Liver (tissue), 9 donors: ENCODE measurements around the gene RPL13A. TPM values are rescaled to one million over a fixed set of nuclear protein-coding genes. Genes with fewer than 3 reads are reported as not detected.

Source experiments
- DNase-seq: peaks from one replicate; pipeline ENCODE4 v3.0.0-alpha.2; 2017; ENCODE audit warnings: low spot score
- H3K27ac ChIP-seq, 2 donors: one replicate each; pipeline ENCODE4 v1.7.0; 2013; ENCODE audit warnings: inconsistent platforms in 2 of 2, low read length in 2 of 2, control low read depth in 1 of 2, low read depth in 1 of 2, mild to moderate bottlenecking in 1 of 2
- H3K27me3 ChIP-seq, 4 donors: one replicate each; pipeline versions ENCODE4 v1.6.1 to v1.7.0; 2013; ENCODE audit warnings: low read length in 3 of 4, inconsistent platforms in 1 of 4, mild to moderate bottlenecking in 1 of 4, moderate library complexity in 1 of 4; ENCODE audit not compliant: control insufficient read depth in 4 of 4, insufficient read depth in 4 of 4
- H3K36me3 ChIP-seq, 4 donors: one replicate each; pipeline versions ENCODE4 v1.6.1 to v1.7.0; 2013; ENCODE audit warnings: low read length in 3 of 4, mild to moderate bottlenecking in 3 of 4, low read depth in 1 of 4, moderate library complexity in 1 of 4; ENCODE audit not compliant: control insufficient read depth in 4 of 4, insufficient read depth in 3 of 4
- H3K4me1 ChIP-seq, 4 donors: one replicate each; pipeline versions ENCODE4 v1.6.1 to v1.7.0; 2013; ENCODE audit warnings: low read length in 3 of 4, mild to moderate bottlenecking in 3 of 4, moderate library complexity in 1 of 4; ENCODE audit not compliant: control insufficient read depth in 4 of 4, insufficient read depth in 4 of 4
- H3K4me3 ChIP-seq, 3 donors: one replicate each; pipeline versions ENCODE4 v1.6.1 to v1.7.0; 2013; ENCODE audit warnings: low read length in 3 of 3, control low read depth in 1 of 3, low read depth in 1 of 3, mild to moderate bottlenecking in 1 of 3
- H3K9ac ChIP-seq, 2 donors: one replicate each; pipeline ENCODE4 v1.7.0; 2013; ENCODE audit warnings: low read length in 2 of 2, mild to moderate bottlenecking in 2 of 2, moderate library complexity in 2 of 2, control low read depth in 1 of 2, low read depth in 1 of 2
- H3K9me3 ChIP-seq, 4 donors: one replicate each; pipeline versions ENCODE4 v1.6.1 to v1.7.0; 2013; ENCODE audit warnings: low read length in 3 of 4; ENCODE audit not compliant: control insufficient read depth in 4 of 4
- ATF3 ChIP-seq: IDR thresholded peaks from 2 replicates; pipeline ENCODE4 v1.6.1; 2016; ENCODE audit warnings: antibody characterized with exemption
- EGR1 ChIP-seq, 2 donors: IDR thresholded peaks; 2 replicates each; pipeline ENCODE4 v1.6.1; 2016 to 2018; ENCODE audit warnings: antibody characterized with exemption in 2 of 2, low read depth in 2 of 2
- FOXA1 ChIP-seq: IDR thresholded peaks from 2 replicates; pipeline ENCODE4 v1.6.1; 2016; ENCODE audit warnings: antibody characterized with exemption
- FOXA2 ChIP-seq: IDR thresholded peaks from 2 replicates; pipeline ENCODE4 v1.6.1; 2016; ENCODE audit warnings: antibody characterized with exemption
- GABPA ChIP-seq, 2 donors: IDR thresholded peaks in 1 of 2; conservative IDR thresholded peaks in 1 of 2; 2 replicates each; pipeline ENCODE4 v1.6.1; 2016; ENCODE audit warnings: antibody characterized with exemption in 2 of 2, mild to moderate bottlenecking in 1 of 2, moderate library complexity in 1 of 2
- HNF4A ChIP-seq, 2 donors: conservative IDR thresholded peaks; 2 replicates each; pipeline ENCODE4 v1.6.1; 2016; ENCODE audit warnings: antibody characterized with exemption in 2 of 2, mild to moderate bottlenecking in 2 of 2
- HNF4G ChIP-seq: IDR thresholded peaks from 2 replicates; pipeline ENCODE4 v1.6.1; 2016; ENCODE audit warnings: antibody characterized with exemption
- JUND ChIP-seq, 2 donors: IDR thresholded peaks; 2 replicates each; pipeline ENCODE4 v1.6.1; 2016; ENCODE audit warnings: antibody characterized with exemption in 2 of 2
- NR2F2 ChIP-seq: IDR thresholded peaks from 2 replicates; pipeline ENCODE4 v1.6.1; 2016; ENCODE audit warnings: antibody characterized with exemption
- RAD21 ChIP-seq, 2 donors: IDR thresholded peaks; 2 replicates each; pipeline ENCODE4 v1.6.1; 2016; ENCODE audit warnings: antibody characterized with exemption in 2 of 2, mild to moderate bottlenecking in 2 of 2
- REST ChIP-seq: IDR thresholded peaks from 2 replicates; pipeline ENCODE4 v1.6.1; 2016; ENCODE audit warnings: antibody characterized with exemption, mild to moderate bottlenecking
- RXRA ChIP-seq, 2 donors: IDR thresholded peaks; 2 replicates each; pipeline ENCODE4 v1.6.1; 2017 to 2018; ENCODE audit warnings: antibody characterized with exemption in 2 of 2, mild to moderate bottlenecking in 1 of 2
- SP1 ChIP-seq: IDR thresholded peaks from 2 replicates; pipeline ENCODE4 v1.6.1; 2018; ENCODE audit warnings: antibody characterized with exemption, mild to moderate bottlenecking
- TAF1 ChIP-seq: conservative IDR thresholded peaks from 2 replicates; pipeline ENCODE4 v1.6.1; 2016; ENCODE audit warnings: antibody characterized with exemption, mild to moderate bottlenecking
- YY1 ChIP-seq: IDR thresholded peaks from 2 replicates; pipeline ENCODE4 v1.6.1; 2016; ENCODE audit warnings: antibody characterized with exemption, mild to moderate bottlenecking
- WGBS: extraction: QIAGEN DNeasy Blood & Tissue Kit; methylation state at CpG from one replicate; pipeline ENCODE4 v1.1.7; 2013; 5-methylcytosine and 5-hydroxymethylcytosine counted together
- polyA plus RNA-seq, 2 donors: library from polyadenylated mRNA; stranded (reverse) in 1 of 2; unstranded in 1 of 2; fragments of 200-250 nt in 1 of 2; fragments of >200 nt in 1 of 2; fragmentation: Nextera tagmentation in 1 of 2; extraction: Ambion mirVana in 1 of 2; gene quantifications; one replicate each; pipeline versions ENCODE4 v1.2.1 to v1.2.3, GENCODE V29; 2013 to 2015
- total RNA-seq, 2 donors: library from RNA; depleted of rRNA; stranded (reverse); fragments of >200 nt; gene quantifications; one replicate each; pipeline ENCODE4 v1.2.3, GENCODE V29; 2014
- TF ChIP-seq, protein P1 (sequence below): fragments of 150-350 bp; IDR thresholded peaks from 2 replicates; pipeline ENCODE4 v1.5.1; 2017; ENCODE audit warnings: improper control_type of control experiment, low read depth, low read length; ENCODE audit not compliant: missing input control
- TF ChIP-seq, protein P2 (sequence below): IDR thresholded peaks from 2 replicates; pipeline ENCODE4 v1.6.1; 2016; ENCODE audit warnings: antibody characterized with exemption
- donor health status: healthy.
- donor health status: healthy.
- donor health status: healthy.
- donor health status: healthy.
- donor health status: healthy.

Gene RPL13A
- total and polyA plus RNA-seq, 4 donors, result 444 to 1,553 (median 746) TPM

- Histone ChIP-seq H3K9me3 (no peaks in the 10 kb centered on the region), H3K36me3 (peaks cover 0 to 3% (median 1%) of the 10 kb centered on the region in 4 donors), H3K9ac (no peak overlapping the region), H3K27me3 (no peaks in the 10 kb centered on the region), H3K27ac (no peak overlapping the region), H3K4me1 (peaks cover 0 to 6% (median 3%) of the 10 kb centered on the region in 4 donors), H3K4me3 (no peak overlapping the region)
- no peak for DNase-seq
- TF ChIP-seq YY1 (no peak), HNF4A (conservative IDR thresholded peaks at IDR 0.05) (no peak), GABPA (IDR thresholded peaks at IDR 0.05 in 1 of 2, conservative IDR thresholded peaks at IDR 0.05 in 1 of 2) (no peak), EGR1 (IDR thresholded peaks at IDR 0.05; ENCODE audit: low read depth in 2 of 2) (no peak), HNF4G (no peak), JUND (IDR thresholded peaks at IDR 0.05) (no peak), RXRA (IDR thresholded peaks at IDR 0.05) (no peak), RAD21 (IDR thresholded peaks at IDR 0.05) (no peak), TAF1 (no peak), NR2F2 (no peak), SP1 (no peak), FOXA2 (no peak), REST (no peak)
- TF ChIP-seq, protein P1, sequence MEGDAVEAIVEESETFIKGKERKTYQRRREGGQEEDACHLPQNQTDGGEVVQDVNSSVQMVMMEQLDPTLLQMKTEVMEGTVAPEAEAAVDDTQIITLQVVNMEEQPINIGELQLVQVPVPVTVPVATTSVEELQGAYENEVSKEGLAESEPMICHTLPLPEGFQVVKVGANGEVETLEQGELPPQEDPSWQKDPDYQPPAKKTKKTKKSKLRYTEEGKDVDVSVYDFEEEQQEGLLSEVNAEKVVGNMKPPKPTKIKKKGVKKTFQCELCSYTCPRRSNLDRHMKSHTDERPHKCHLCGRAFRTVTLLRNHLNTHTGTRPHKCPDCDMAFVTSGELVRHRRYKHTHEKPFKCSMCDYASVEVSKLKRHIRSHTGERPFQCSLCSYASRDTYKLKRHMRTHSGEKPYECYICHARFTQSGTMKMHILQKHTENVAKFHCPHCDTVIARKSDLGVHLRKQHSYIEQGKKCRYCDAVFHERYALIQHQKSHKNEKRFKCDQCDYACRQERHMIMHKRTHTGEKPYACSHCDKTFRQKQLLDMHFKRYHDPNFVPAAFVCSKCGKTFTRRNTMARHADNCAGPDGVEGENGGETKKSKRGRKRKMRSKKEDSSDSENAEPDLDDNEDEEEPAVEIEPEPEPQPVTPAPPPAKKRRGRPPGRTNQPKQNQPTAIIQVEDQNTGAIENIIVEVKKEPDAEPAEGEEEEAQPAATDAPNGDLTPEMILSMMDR, result no peak
- TF ChIP-seq, protein P2, sequence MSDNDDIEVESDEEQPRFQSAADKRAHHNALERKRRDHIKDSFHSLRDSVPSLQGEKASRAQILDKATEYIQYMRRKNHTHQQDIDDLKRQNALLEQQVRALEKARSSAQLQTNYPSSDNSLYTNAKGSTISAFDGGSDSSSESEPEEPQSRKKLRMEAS, result no peak
- WGBS, result 92% methylated on average over 5 of the region's 5 CpGs
Measured at GRCh38 chr19:49458567-49458903, 28.9 kb upstream of the RPL13A start.

DNA sequence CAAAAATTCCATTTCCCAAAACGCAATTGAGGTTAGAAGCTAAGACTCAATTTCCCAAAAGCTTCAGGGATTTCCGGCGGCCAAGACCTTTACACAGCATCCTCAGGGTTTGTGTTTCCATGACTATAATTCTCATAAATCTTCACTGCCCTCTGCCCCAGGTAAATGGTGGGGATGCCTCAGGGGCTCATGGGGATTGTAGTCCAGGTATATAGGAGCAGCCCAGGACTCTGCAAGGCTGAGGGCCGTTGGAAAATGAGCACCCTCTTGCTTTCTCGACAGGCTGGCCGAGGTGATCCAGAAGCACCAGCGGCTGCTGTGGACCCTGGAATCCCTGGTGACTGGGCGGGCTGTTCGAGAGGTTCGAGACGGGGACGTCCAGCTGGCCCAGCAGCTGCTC, 28.0 kb upstream of the RPL13A start:
- Histone ChIP-seq H3K4me1 (no peaks in the 10 kb centered on the region), H3K4me3 (no peak overlapping the region), H3K27ac (no peak overlapping the region), H3K9ac (no peak overlapping the region), H3K27me3 (no peaks in the 10 kb centered on the region), H3K9me3 (no peaks in the 10 kb centered on the region), H3K36me3 (peaks cover under 1 to 3% (median 2%) of the 10 kb centered on the region in 4 donors)
- DNase-seq, result no peak
- WGBS, result 96% methylated on average over 12 of the region's 12 CpGs
- TF ChIP-seq HNF4G, result no peak
- TF ChIP-seq RAD21 (IDR thresholded peaks at IDR 0.05), result no peak
- no peak for TF ChIP-seq FOXA1
- no peak for TF ChIP-seq SP1
- no peak for TF ChIP-seq HNF4A (conservative IDR thresholded peaks at IDR 0.05)
- TF ChIP-seq TAF1, result no peak
- no peak for TF ChIP-seq EGR1 (IDR thresholded peaks at IDR 0.05; ENCODE audit: low read depth in 2 of 2)
- TF ChIP-seq, protein P2, result no peak
- TF ChIP-seq, protein P1, result no peak
- TF ChIP-seq ATF3, result no peak
- TF ChIP-seq RXRA (IDR thresholded peaks at IDR 0.05), result no peak
- no peak for TF ChIP-seq REST
- TF ChIP-seq JUND (IDR thresholded peaks at IDR 0.05), result no peak
- no peak for TF ChIP-seq NR2F2
- no peak for TF ChIP-seq YY1
- no peak for TF ChIP-seq FOXA2
- TF ChIP-seq GABPA (IDR thresholded peaks at IDR 0.05 in 1 of 2, conservative IDR thresholded peaks at IDR 0.05 in 1 of 2), result no peak
